ENCODE results near the gene TAS2R1.
"Not testable (repeated sequence)": the region's sequence is repeated elsewhere in the genome, so short reads cannot be mapped to it uniquely, and the experiment has no call there.

The TAS2R1 gene

GRCh38 chr5:9622971-9623421 is 7.2 kb downstream of the TAS2R1 start:
- no peak for DNase-seq (ENCODE audit: low read depth in 2 of 2)

DNA sequence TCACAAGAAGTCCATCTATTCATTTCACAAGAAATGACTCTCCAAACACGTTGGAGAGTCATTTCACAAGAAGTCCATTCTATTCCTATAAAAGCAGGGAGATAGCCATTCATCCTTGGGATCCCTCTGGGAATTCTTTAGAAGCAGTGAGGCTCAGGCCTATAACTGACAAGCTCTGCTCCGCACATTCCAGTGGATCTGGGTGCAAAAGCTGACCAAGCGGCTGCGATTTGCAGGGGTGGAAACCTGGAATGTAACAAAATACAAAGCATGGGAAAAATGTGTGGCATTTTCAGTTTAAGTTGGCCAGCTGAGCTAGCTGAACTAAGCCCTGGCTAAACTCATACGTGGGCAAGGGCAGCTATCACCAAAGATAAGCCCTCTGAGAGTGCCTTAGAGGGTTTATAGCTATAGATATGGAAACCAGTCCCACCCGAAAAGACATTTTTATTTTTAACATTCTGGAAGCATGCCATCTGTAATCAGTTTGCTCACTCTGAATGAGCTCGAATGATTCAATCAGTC is 8.7 kb downstream of the TAS2R1 start:
- DNase-seq (ENCODE audit: low read depth in 2 of 2) = no peak

DNA sequence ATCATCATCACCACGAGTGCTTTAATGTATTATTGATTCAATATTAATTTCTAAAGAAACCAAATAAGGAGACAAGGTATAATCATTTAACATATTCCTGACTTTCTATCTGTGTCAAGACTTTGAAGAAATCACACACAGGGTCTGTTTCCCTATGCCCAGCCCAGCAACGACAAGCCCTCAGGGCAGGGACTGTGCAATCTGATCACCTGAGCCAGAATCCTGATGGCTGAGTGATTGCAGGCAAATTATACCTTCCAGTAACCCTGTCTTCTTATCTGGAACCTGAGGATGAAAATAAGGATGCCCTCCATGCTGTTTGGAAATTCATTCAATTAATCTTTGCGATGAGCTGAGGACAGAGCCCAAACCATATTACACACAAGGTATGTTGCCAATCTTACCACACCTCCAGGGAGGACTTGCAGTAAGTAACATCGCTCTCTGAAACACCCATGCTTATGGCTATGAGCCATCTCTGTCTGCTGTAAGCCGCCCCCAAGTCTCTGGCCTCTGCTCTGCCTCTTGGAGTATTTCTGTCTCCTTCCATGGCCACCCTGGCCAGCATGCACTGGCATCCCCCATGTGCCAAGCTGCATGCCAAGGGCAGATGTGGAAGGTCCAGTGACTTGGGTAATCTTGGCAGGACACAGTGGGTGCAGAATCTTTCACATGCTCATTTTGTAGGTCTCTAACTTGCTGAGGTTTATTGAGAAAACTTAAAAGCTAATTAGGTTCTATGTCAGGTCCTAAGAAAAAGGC is 10.6 kb downstream of the TAS2R1 start:
- no peak for DNase-seq (ENCODE audit: low read depth in 2 of 2)

DNA sequence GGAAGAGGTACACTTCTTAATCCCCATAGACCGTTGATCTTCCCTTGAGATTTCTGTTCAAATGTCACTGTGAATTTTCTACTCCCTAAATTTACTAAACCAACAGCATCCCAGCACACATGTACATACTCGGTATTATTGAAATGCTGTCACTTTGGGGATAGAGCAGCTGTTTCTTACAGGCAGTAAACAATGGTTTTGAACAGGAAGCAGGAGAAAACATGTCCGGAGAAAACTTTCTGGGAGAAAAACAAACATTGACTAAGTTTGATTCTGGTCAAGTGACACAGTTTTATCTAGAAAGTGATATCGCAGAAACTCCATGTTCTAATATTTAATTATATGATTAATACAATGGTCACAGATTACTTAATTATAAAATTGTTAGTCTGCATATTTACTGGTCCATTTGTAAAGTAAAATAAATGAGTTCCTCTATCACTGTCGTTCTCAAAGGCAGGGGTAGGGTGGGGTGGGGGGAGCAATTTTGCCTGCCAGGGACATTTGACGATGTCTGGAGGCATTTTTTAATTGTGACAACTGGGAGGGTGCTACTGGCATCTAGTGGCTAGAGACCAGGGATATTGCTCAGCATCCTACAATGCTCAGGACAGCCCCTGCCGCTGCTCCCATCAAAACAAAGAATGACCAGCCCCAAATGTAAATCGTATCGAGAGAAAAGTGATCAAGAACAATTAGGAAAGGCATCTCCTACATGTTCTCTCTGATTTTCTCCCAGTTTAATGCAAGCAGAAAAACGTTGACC is 12.2 kb downstream of the TAS2R1 start:
- no peak for DNase-seq (ENCODE audit: low read depth in 2 of 2)

- DNase-seq (ENCODE audit: low read depth in 2 of 2) = no peak
These were observed 12.9 kb downstream of the TAS2R1 start for GRCh38 chr5:9617221-9617620.

DNA sequence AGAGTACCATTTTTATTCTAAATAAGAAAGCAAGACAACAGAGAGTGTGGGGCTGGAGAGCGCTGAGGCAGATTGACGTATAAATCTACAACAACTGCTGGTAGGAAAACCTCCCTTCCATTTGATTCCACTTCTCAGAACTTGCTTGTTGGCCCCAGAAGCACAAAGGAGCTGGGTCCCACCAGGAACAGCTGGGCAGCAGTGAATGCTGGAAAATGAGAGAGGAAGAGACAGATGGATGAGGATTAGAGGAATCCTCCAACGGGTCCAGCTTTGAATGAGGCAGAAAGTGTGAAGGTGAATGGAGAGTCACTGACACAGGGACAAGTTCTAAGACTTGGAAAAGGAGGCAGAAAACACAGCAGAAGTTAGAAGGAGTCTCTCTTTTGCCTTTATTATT is 14.8 kb downstream of the TAS2R1 start:
- DNase-seq (ENCODE audit: low read depth in 2 of 2) = no peak

DNA sequence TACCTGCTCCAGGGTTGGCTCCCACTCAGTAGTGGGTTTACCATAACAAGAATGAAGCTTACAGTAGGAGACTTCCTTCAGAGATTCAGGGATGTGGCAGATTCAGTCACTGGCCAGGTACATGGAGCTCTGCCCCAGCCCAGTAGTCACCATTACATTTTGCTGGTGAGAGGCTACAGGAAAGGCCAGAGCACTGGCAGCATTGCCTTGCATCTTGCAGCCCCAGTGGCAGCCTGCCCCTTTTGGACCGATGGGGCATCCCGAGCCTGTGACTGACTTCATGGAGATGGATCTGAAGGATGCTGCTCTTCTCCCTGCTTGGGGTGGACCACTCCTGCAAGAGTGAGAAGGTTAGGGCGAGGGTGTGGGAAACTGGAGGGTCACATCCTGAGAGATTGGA is 16.8 kb downstream of the TAS2R1 start:
- no peak for DNase-seq (ENCODE audit: low read depth in 2 of 2)

GRCh38 chr5:9610969-9611368 is 19.2 kb downstream of the TAS2R1 start:
- DNase-seq (ENCODE audit: low read depth in 2 of 2) = no peak

- no peak for DNase-seq (ENCODE audit: low read depth in 2 of 2)
These were observed 19.8 kb downstream of the TAS2R1 start for GRCh38 chr5:9610364-9610763.

DNA sequence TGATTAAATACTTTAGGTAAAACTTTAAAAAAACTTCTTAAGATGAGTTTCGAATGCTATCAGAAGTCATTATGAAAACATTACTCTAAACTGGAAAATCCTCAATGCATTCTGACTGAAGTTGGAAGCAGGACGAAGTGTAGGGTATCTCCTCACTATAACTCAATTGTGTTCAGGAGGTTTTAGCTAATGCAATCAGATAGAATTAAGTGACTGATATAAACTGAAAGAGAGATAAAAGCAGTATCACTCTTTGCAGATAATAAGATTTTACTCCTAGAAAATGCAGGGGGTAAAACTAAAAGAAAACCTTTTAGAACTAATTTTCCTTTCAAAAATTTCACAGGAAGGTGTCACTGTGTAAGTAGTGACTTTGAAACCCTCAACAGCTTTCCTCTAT is 22.1 kb downstream of the TAS2R1 start:
- DNase-seq (ENCODE audit: low read depth in 2 of 2) = no peak

DNA sequence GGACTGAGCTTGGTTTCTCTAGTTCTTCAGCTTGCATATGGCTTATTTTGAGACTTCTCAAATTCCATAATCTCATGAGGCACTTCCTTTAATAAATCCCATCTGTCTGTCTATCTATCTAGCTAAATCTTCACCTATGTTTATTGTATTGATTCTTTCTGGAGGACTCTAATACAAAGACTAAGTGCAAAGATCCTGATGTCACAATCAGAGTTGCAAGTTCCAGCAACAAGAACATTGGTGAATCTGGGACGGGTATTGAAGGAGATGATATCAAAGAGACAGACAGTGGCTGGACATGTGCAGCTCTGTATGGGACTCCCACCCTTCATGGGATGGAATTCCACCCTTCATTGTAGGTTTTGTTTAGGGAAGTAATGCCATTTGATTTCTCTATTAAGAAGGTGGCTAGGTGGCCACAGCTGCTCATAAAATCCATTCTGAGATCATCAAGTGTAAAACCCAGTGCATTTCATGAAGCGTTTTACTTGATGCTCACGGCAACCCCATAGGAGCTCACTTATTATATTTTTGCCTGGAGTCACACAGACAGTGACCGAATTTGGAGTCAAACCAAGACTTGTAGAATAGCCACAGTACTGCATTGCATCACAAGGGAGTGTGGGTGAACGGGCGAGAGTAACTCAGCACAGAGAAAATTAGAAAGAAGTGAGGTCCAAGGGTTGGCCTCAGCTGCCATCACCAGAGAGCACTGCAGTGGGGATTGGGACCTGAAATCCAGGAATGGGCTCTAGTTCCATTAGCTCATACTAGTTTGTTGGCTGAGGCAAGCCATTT is 24.9 kb downstream of the TAS2R1 start:
- DNase-seq (ENCODE audit: low read depth in 2 of 2) = no peak

GRCh38 chr5:9604416-9604815 is 25.7 kb downstream of the TAS2R1 start:
- no peak for DNase-seq (ENCODE audit: low read depth in 2 of 2)

DNA sequence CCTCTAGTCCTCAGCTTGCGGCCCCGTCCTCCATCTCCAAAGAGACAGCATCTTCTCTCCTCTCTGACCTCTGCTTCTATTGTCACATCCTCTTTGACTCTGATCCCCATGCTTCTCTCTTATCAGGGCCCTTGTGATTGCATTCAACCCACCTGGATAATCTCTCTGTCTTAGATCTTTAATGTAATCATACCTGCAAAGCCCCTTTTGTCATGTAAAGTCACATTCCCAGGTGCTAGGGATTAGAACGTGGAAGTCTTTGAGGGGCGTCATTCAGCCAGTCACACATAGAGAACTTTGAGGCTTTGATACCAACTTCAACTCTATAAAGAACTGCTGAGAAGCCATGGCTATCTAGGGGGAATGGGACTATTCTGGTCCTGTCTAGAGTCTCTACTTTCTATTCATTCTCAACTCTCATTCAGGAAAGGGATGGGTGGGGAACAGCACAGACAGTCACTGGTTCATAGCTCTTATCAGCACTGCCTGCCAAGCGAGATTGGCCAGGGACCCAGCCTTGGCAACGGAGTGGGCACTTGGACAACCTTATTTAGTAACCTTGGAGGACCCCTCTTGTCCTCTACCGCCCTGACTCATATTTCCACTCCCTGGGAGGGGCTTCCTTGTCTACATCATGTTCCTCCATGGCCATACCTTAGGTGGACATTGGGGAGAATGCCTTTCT is 29.0 kb downstream of the TAS2R1 start:
- no peak for DNase-seq (ENCODE audit: low read depth in 2 of 2)

DNA sequence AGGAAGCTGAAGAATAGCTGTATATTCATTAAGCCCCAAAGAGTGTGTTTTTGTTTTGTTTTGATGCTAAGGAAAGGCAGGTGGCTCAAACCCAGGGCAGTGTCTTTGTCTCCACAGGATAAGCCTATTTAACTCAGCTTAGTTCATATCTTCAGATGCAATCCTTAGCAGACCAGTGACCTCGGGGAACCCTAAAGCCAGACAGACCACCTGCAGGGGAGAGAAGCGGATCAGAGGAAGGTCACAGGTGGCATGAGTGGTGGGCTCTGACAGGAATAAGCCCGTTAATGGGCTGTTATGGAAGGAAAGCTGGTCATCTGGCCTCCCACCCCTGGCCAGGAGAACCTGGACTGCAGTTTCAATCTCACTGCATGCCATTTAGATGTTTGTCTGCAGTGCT is 30.8 kb downstream of the TAS2R1 start:
- no peak for DNase-seq (ENCODE audit: low read depth in 2 of 2)

GRCh38 chr5:9598329-9598728 is 31.8 kb downstream of the TAS2R1 start:
- not testable (repeated sequence) for DNase-seq (ENCODE audit: low read depth in 2 of 2)

DNA sequence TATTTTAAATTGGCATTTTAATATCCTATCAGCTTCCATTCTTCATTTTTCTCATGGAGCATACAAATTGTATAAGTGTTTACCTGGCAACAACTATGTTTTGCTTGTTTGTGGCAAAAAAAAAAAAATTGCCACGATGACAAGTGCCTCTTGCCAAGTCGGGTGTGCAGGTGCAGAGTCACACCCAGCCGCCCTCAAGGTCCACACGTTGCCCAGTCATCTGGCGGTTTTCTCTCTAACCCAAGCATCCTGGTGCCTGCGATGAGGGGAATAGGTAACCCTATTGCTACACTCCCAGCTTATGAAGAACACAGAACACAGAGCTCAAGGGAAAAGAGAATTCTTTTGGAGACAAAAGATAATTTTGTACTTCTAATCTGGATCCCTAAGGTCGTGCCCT is 32.8 kb downstream of the TAS2R1 start:
- not testable (repeated sequence) for DNase-seq (ENCODE audit: low read depth in 2 of 2)

DNA sequence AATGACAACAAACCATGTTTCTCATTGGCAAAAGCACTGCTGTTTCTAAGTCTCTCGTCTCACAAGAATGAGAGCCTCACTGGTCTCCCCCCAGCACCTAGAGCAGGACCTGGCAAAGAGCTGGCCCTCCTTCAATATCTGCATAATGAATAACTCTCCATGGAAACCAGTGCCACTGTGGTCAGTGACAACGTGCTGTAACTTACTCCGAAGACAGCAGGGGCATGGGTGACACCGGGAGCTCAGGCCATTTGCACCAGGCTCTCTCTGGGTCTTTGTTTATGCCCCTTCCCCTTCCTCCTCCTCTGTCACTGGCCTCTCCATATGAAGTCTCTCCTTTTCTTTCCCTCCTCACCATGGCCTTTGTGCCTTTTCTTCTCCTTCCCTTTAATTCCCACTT is 33.3 kb downstream of the TAS2R1 start:
- no peak for DNase-seq (ENCODE audit: low read depth in 2 of 2)

DNA sequence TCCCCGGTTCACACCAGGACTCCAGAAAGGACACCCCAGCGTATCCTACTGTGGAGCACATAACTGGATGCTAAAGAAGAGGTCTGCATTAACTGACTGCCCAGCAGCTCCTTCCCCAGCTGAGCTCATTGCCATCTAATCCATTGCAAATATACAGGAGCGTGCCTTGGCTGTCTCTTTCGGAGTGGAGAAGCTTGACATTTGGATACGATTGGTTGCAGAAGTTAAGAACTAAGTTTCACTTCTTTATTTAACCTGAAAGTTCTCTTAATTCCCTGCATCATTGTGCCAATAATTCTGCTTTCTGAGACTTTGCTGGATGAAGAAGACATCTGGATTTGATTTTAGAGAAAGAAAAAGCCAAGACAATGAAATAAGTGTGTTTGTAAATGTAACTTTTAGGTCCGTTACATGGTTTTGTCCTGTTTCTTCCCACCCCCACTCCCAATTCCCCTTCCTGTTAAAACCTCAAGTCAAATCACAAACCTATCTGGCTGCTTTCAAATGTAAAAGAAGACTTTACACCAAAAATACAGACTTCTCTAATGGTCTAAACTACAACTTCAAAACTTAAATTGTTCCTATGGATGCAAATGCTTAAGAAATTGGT is 33.9 kb downstream of the TAS2R1 start:
- DNase-seq (ENCODE audit: low read depth in 2 of 2) = no peak

DNA sequence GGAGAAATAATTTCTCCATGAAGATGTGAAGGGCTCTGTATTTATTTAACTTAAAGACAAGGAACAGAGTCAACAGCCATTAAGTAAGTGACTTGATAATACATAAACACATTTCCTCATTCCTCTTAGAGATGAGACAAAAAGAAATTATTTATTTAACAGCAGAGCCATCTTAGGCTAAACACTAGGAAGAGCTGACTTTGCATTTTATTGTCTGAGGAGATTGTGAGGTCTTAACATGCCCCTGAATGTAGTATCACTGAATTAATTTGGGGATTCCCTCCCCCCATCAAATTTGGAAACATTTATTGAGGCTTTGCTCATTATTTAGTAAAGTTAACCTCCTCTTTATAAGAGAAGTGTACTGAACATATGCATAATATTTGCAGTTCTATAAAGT is 35.2 kb downstream of the TAS2R1 start:
- DNase-seq (ENCODE audit: low read depth in 2 of 2) = no peak

GRCh38 chr5:9589049-9589835 is 40.9 kb downstream of the TAS2R1 start:
- no peak for DNase-seq (ENCODE audit: low read depth in 2 of 2)
